Caco-2 (cell line): ENCODE results near the gene GAPDHS. TPM values are rescaled to one million over a fixed set of nuclear protein-coding genes. Genes with fewer than 3 reads are reported as not detected.

ENCODE experiments used
- BruUV-seq: library from RNA; stranded (reverse); fragments of 400-500 nt; replicated peaks from 2 replicates; lab custom pipeline; 2021; lab: Mats Ljungman, UMichigan
- CTCF ChIA-PET: fragments of 300-600 bp; sonication (Branson Sonifier 250); formaldehyde crosslinking; loops from one replicate; lab custom pipeline; 2022; ENCODE audit warnings: antibody characterized with exemption; lab: Charles Lee
- POLR2A ChIA-PET: fragments of 300-600 bp; sonication (Branson Sonifier 250); formaldehyde crosslinking; loops from one replicate; lab custom pipeline; 2022; ENCODE audit warnings: antibody characterized with exemption; lab: Charles Lee
- DNase-seq, 2 experiments: peaks; one replicate each; pipeline versions ENCODE4 v3.0.0 to v3.0.0-alpha.2; 2020 to 2022
- H3K27me3 ChIP-seq: replicated peaks from 2 replicates; pipeline ENCODE4 v1.6.0; 2011; ENCODE audit warnings: low read length; ENCODE audit not compliant: control insufficient read depth, insufficient read depth
- H3K36me3 ChIP-seq: 2 replicates; pipeline ENCODE4 v1.5.1; 2011; ENCODE audit warnings: low read length; ENCODE audit not compliant: control insufficient read depth, insufficient read depth
- H3K4me1 ChIP-seq: fragments of 250-450 bp; sonication (Bioruptor Pico); 2 replicates; pipeline ENCODE4 v1.5.1; 2020; ENCODE audit warnings: mild to moderate bottlenecking
- H3K4me3 ChIP-seq: 2 replicates; pipeline ENCODE4 v1.5.1; 2011; ENCODE audit warnings: low read depth, mild to moderate bottlenecking, control low read depth, low read length
- H3K9me3 ChIP-seq: fragments of 250-450 bp; sonication (Bioruptor Pico); 2 replicates; pipeline ENCODE4 v1.5.1; 2020; ENCODE audit warnings: mild to moderate bottlenecking, moderate library complexity
- H3K27ac Mint-ChIP-seq: one replicate; pipeline ENCODE4 v1.8.0; 2022; ENCODE audit warnings: mixed read lengths; ENCODE audit not compliant: unreplicated experiment
- H3K27me3 Mint-ChIP-seq: one replicate; pipeline ENCODE4 v1.8.0; 2022; ENCODE audit warnings: mixed read lengths; ENCODE audit not compliant: insufficient read depth, unreplicated experiment
- H3K36me3 Mint-ChIP-seq: one replicate; pipeline ENCODE4 v1.8.0; 2022; ENCODE audit warnings: mild to moderate bottlenecking, mixed read lengths; ENCODE audit not compliant: insufficient read depth, unreplicated experiment
- H3K4me1 Mint-ChIP-seq: one replicate; pipeline ENCODE4 v1.8.0; 2022; ENCODE audit warnings: low read depth, mixed read lengths; ENCODE audit not compliant: unreplicated experiment
- H3K4me3 Mint-ChIP-seq: one replicate; pipeline ENCODE4 v1.8.0; 2022; ENCODE audit warnings: mild to moderate bottlenecking, moderate library complexity, mixed read lengths; ENCODE audit not compliant: unreplicated experiment
- H3K9me3 Mint-ChIP-seq: one replicate; pipeline ENCODE4 v1.8.0; 2022; ENCODE audit warnings: mixed read lengths; ENCODE audit not compliant: unreplicated experiment
- CTCF ChIP-seq, 2 experiments: fragments of 200-600 bp in 1 of 2; IDR thresholded peaks; 1 replicate in 1 of 2; 2 replicates in 1 of 2; pipeline versions ENCODE4 v1.5.1 to v1.8.0; 2011 to 2022; ENCODE audit warnings: antibody characterized with exemption in 1 of 2, control low read depth in 1 of 2, inconsistent platforms in 1 of 2, low read depth in 1 of 2, low read length in 1 of 2, mild to moderate bottlenecking in 1 of 2, moderate library complexity in 1 of 2; ENCODE audit not compliant: insufficient read depth in 1 of 2, severe bottlenecking in 1 of 2, unreplicated experiment in 1 of 2
- intact Hi-C: fragments of 100-400 bp; cut with micrococcal nuclease; formaldehyde crosslinking; loops from one replicate; pipeline ENCODE4 v1.10.0; 2022; ENCODE audit not compliant: unreplicated experiment
- total RNA-seq: library from RNA; stranded (reverse); gene quantifications from 2 replicates; pipeline ENCODE4 v1.2.3, GENCODE V29; 2022

GAPDHS gene
- total RNA-seq, 1 experiment from 2014 or later = not detected

GRCh38 chr19:35560271-35560670, 27.0 kb downstream of the GAPDHS start:
- no peaks in the 10 kb centered on the region for H3K9me3 Mint-ChIP-seq
- no peak overlapping the region for H3K27ac Mint-ChIP-seq
- Histone ChIP-seq H3K36me3 (no peaks in the 10 kb centered on the region), H3K27me3 (no peaks in the 10 kb centered on the region), H3K9me3 (0 out of 2 replicates have a peak, but pooled peaks cover 3% of the 10 kb centered on the region), H3K4me1 (0 out of 2 replicates have a peak, but pooled peaks cover 5% of the 10 kb centered on the region), H3K4me3 (no peak overlapping the region)
- H3K27me3 Mint-ChIP-seq = peaks cover 27% of the 10 kb centered on the region
- H3K4me3 Mint-ChIP-seq = no peak overlapping the region
- no peaks in the 10 kb centered on the region for H3K4me1 Mint-ChIP-seq
- no peak for TF ChIP-seq CTCF (IDR thresholded peaks at IDR 0.05; ENCODE audit: insufficient read depth in 1 of 2, low read depth in 1 of 2, low read length in 1 of 2, severe bottlenecking in 1 of 2, unreplicated experiment in 1 of 2)
- H3K36me3 Mint-ChIP-seq = peaks cover 5% of the 10 kb centered on the region
- ChIA-PET POLR2A (no interaction called here), CTCF (interaction anchor here (0.8 kb wide), 1 partner anchor 50 kb away, joined by 3 read pairs; no protein-coding TSS in a partner anchor)
- no TSS peak for BruUV-seq
- DNase-seq = no peak
- intact Hi-C loops = no loop called here

DNA sequence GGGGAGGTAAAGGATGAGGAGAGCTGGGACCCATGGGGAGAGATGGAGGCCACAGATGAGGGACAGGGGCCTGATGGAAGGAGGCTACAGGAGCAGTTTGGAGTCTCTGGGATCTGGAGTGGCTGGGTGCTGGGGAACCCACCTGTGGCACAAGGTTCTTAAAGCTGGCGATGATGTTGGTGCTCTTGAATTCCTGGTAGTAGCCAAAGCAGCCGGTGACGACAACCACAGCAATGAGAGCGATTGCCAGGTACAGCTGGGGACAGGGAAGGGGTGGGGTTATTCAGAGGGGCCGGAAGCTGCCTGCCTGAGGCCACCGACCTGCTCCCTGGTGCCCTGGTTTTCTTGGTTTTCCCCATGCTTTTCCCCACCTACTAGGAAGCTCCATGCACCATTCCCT, 27.4 kb downstream of the GAPDHS start:
- ChIA-PET CTCF (interaction anchor here (0.8 kb wide), 1 partner anchor 51 kb away, joined by 3 read pairs; no protein-coding TSS in a partner anchor), POLR2A (no interaction called here)
- peaks cover 27% of the 10 kb centered on the region for H3K27me3 Mint-ChIP-seq
- no peaks in the 10 kb centered on the region for H3K9me3 Mint-ChIP-seq
- H3K4me1 Mint-ChIP-seq = no peaks in the 10 kb centered on the region
- H3K9me3 ChIP-seq = 0 out of 2 replicates have a peak, but pooled peaks cover 3% of the 10 kb centered on the region
- H3K4me3 ChIP-seq = no peak overlapping the region
- TF ChIP-seq CTCF (IDR thresholded peaks at IDR 0.05; ENCODE audit: insufficient read depth in 1 of 2, low read depth in 1 of 2, low read length in 1 of 2, severe bottlenecking in 1 of 2, unreplicated experiment in 1 of 2) = no peak
- H3K4me1 ChIP-seq = 0 out of 2 replicates have a peak, but pooled peaks cover 5% of the 10 kb centered on the region
- H3K27me3 ChIP-seq = no peaks in the 10 kb centered on the region
- no peak for DNase-seq
- H3K27ac Mint-ChIP-seq = no peak overlapping the region
- no peak overlapping the region for H3K4me3 Mint-ChIP-seq
- BruUV-seq = no TSS peak
- intact Hi-C loops = no loop called here
- H3K36me3 ChIP-seq = no peaks in the 10 kb centered on the region
- peaks cover 5% of the 10 kb centered on the region for H3K36me3 Mint-ChIP-seq

DNA sequence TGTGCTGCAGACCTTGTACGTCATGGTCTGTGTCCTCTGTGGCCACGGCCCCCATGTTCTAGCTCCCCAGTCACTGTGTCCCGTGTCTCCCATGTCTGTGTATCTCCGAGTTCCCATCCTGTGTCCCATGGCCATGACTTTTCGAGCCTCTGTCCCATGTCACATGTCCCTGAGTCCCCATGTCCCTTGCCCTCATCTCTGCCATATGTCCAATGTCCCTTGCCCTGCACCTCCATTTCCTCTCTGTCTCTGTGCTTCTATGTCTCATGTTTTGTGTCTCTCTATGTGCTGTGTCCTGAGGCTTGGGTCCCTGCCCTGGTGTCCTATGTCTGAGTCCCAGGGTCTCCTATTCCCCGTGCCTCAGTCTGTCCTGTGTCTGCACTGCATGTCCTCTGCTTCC, 28.2 kb downstream of the GAPDHS start:
- Mint-ChIP-seq H3K36me3 (peaks cover 5% of the 10 kb centered on the region), H3K4me1 (no peaks in the 10 kb centered on the region), H3K27me3 (peaks cover 27% of the 10 kb centered on the region), H3K4me3 (no peak overlapping the region), H3K27ac (no peak overlapping the region), H3K9me3 (no peaks in the 10 kb centered on the region)
- no peak overlapping the region for H3K4me3 ChIP-seq
- 0 out of 2 replicates have a peak, but pooled peaks cover 3% of the 10 kb centered on the region for H3K9me3 ChIP-seq
- DNase-seq = no peak
- no peaks in the 10 kb centered on the region for H3K36me3 ChIP-seq
- intact Hi-C loops = no loop called here
- 0 out of 2 replicates have a peak, but pooled peaks cover 5% of the 10 kb centered on the region for H3K4me1 ChIP-seq
- ChIA-PET POLR2A (no interaction called here), CTCF (no interaction called here)
- H3K27me3 ChIP-seq = no peaks in the 10 kb centered on the region
- BruUV-seq = no TSS peak
- TF ChIP-seq CTCF (IDR thresholded peaks at IDR 0.05; ENCODE audit: insufficient read depth in 1 of 2, low read depth in 1 of 2, low read length in 1 of 2, severe bottlenecking in 1 of 2, unreplicated experiment in 1 of 2) = no peak
